PC-3 (cell line): ENCODE results near the gene INMT. TPM values are rescaled to one million over a fixed set of nuclear protein-coding genes. Genes with fewer than 3 reads are reported as not detected.

Experiments
- ATAC-seq: fragments of 200-7000 bp; cut with Tn5 transposase; 2 replicates; pipeline ENCODE4 v1.9.1; 2020; ENCODE audit warnings: mild to moderate bottlenecking, moderate library complexity
- BruUV-seq: library from RNA; stranded (reverse); fragments of 400-500 nt; replicated peaks from 2 replicates; lab custom pipeline; 2021; lab: Mats Ljungman, UMichigan
- CTCF ChIA-PET: fragments of 300-600 bp; sonication (Branson Sonifier 250); formaldehyde crosslinking; loops from one replicate; lab custom pipeline; 2022; ENCODE audit warnings: antibody characterized with exemption; lab: Charles Lee
- POLR2A ChIA-PET: fragments of 300-600 bp; sonication (Branson Sonifier 250); formaldehyde crosslinking; loops from one replicate; lab custom pipeline; 2022; ENCODE audit warnings: antibody characterized with exemption; ENCODE audit not compliant: unreplicated experiment; lab: Charles Lee
- DNase-seq: peaks from one replicate; pipeline ENCODE4 v3.0.0-alpha.2; 2015
- H2AFZ ChIP-seq: fragments of 300-600 bp; sonication (generic); 2 replicates; pipeline ENCODE4 v1.6.0; 2016; ENCODE audit warnings: antibody characterized with exemption, low read length
- H3F3A ChIP-seq: fragments of 300-600 bp; sonication (generic); one replicate; pipeline ENCODE4 v1.6.0; 2017; ENCODE audit warnings: antibody characterized with exemption, low read length, control low read depth, mild to moderate bottlenecking; ENCODE audit not compliant: unreplicated experiment
- H3K27ac ChIP-seq: fragments of 300-600 bp; sonication (generic); 2 replicates; pipeline ENCODE4 v1.5.1; 2016; ENCODE audit warnings: mild to moderate bottlenecking, low read length
- H3K27me3 ChIP-seq: fragments of 300-600 bp; sonication (generic); 2 replicates; pipeline ENCODE4 v1.6.1; 2016; ENCODE audit warnings: low read length, mixed read lengths
- H3K36me3 ChIP-seq: fragments of 300-600 bp; sonication (generic); 2 replicates; pipeline ENCODE4 v1.6.1; 2016; ENCODE audit warnings: low read depth, mixed run types, low read length, mixed read lengths
- H3K4me1 ChIP-seq: fragments of 300-600 bp; sonication (generic); 2 replicates; pipeline ENCODE4 v1.5.1; 2016; ENCODE audit warnings: low read length; ENCODE audit not compliant: insufficient read depth
- H3K4me2 ChIP-seq: fragments of 300-600 bp; sonication (generic); 2 replicates; pipeline ENCODE4 v1.6.0; 2016; ENCODE audit warnings: low read length
- H3K4me3 ChIP-seq: fragments of 300-600 bp; sonication (generic); 2 replicates; pipeline ENCODE4 v1.5.1; 2016; ENCODE audit warnings: mild to moderate bottlenecking, low read length, mixed read lengths
- H3K79me2 ChIP-seq: fragments of 300-600 bp; sonication (generic); 2 replicates; pipeline ENCODE4 v1.6.1; 2017; ENCODE audit warnings: low read length, mixed read lengths
- H3K9ac ChIP-seq: fragments of 300-600 bp; sonication (generic); 2 replicates; pipeline ENCODE4 v1.6.0; 2016; ENCODE audit warnings: mild to moderate bottlenecking, low read length
- H3K9me2 ChIP-seq: fragments of 300-600 bp; sonication (generic); replicated peaks from 2 replicates; pipeline ENCODE4 v1.6.1; 2016; ENCODE audit warnings: mixed run types, low read length, mixed read lengths
- H3K9me3 ChIP-seq: fragments of 300-600 bp; sonication (generic); 2 replicates; pipeline ENCODE4 v1.6.1; 2016; ENCODE audit warnings: low read length, mixed read lengths
- H4K20me1 ChIP-seq: fragments of 300-600 bp; sonication (generic); 2 replicates; pipeline ENCODE4 v1.6.1; 2016; ENCODE audit warnings: low read length, mixed read lengths
- CTCF ChIP-seq: fragments of 300-600 bp; sonication (generic); conservative IDR thresholded peaks from 2 replicates; pipeline ENCODE4 v1.5.1; 2017; ENCODE audit warnings: antibody characterized with exemption, low read depth, mild to moderate bottlenecking, low read length
- EZH2 ChIP-seq: fragments of 300-600 bp; sonication (generic); IDR thresholded peaks from one replicate; pipeline ENCODE4 v1.6.1; 2017; ENCODE audit warnings: antibody characterized with exemption, mild to moderate bottlenecking, low read length; ENCODE audit not compliant: unreplicated experiment
- EZH2phosphoT487 ChIP-seq: fragments of 300-600 bp; sonication (generic); IDR thresholded peaks from 2 replicates; pipeline ENCODE4 v1.6.1; 2018; ENCODE audit warnings: mild to moderate bottlenecking, antibody characterized with exemption, low read length, borderline replicate concordance
- intact Hi-C: fragments of 100-400 bp; cut with micrococcal nuclease; formaldehyde crosslinking; loops from 2 replicates; pipeline ENCODE4 v1.9.0; 2023
- total RNA-seq: library from RNA; depleted of rRNA; stranded (reverse); fragments of >200 nt; gene quantifications from 2 replicates; pipeline ENCODE4 v1.2.3, GENCODE V29; 2014

The INMT gene
- total RNA-seq, 1 experiment from 2014 or later: not detected

- H2AFZ ChIP-seq: no peak overlapping the region
- no peak overlapping the region for H3K9ac ChIP-seq
- no peaks in the 10 kb centered on the region for H3K36me3 ChIP-seq
- TF ChIP-seq EZH2 (no peak), CTCF (no peak), EZH2phosphoT487 (no peak)
- H3K9me2 ChIP-seq: no peaks in the 10 kb centered on the region
- peak; percentile 4 for DNase-seq
- H3K27me3 ChIP-seq: no peaks in the 10 kb centered on the region
- H3K4me3 ChIP-seq: no peak overlapping the region
- H3K79me2 ChIP-seq: no peaks in the 10 kb centered on the region
- H3K4me2 ChIP-seq: no peak overlapping the region
- H3K27ac ChIP-seq: no peak overlapping the region
- no peaks in the 10 kb centered on the region for H3K9me3 ChIP-seq
- ATAC-seq: no peak
- POLR2A ChIA-PET: no interaction called here
- no peaks in the 10 kb centered on the region for H4K20me1 ChIP-seq
- CTCF ChIA-PET: no interaction called here
- H3K4me1 ChIP-seq: peaks cover 13% of the 10 kb centered on the region; the same call in 1 of the 2 replicates
- H3F3A ChIP-seq: no peaks in the 10 kb centered on the region
- intact Hi-C loops: no loop called here
- no TSS peak for BruUV-seq
These were observed 35.6 kb downstream of the INMT start for GRCh38 chr7:30787486-30787885.

GRCh38 chr7:30788640-30789333, 36.9 kb downstream of the INMT start:
- H3K4me1 ChIP-seq: peaks cover 13% of the 10 kb centered on the region; the same call in 1 of the 2 replicates
- no TSS peak for BruUV-seq
- CTCF ChIA-PET: no interaction called here
- DNase-seq: no peak
- POLR2A ChIA-PET: no interaction called here
- H3K9ac ChIP-seq: no peak overlapping the region
- H3K36me3 ChIP-seq: no peaks in the 10 kb centered on the region
- no peaks in the 10 kb centered on the region for H4K20me1 ChIP-seq
- no peak overlapping the region for H3K4me3 ChIP-seq
- no peaks in the 10 kb centered on the region for H3F3A ChIP-seq
- H3K27me3 ChIP-seq: no peaks in the 10 kb centered on the region
- H3K27ac ChIP-seq: no peak overlapping the region
- intact Hi-C loops: no loop called here
- H3K9me3 ChIP-seq: no peaks in the 10 kb centered on the region
- TF ChIP-seq CTCF (no peak), EZH2 (no peak), EZH2phosphoT487 (no peak)
- H3K4me2 ChIP-seq: no peak overlapping the region
- no peak overlapping the region for H2AFZ ChIP-seq
- no peaks in the 10 kb centered on the region for H3K79me2 ChIP-seq
- no peaks in the 10 kb centered on the region for H3K9me2 ChIP-seq
- no peak for ATAC-seq

- peak; percentile 68 for DNase-seq
- CTCF ChIA-PET: no interaction called here
- ATAC-seq: peak; percentile 100
- intact Hi-C loops: no loop called here
- Histone ChIP-seq H2AFZ (no peak overlapping the region), H3K27ac (no peak overlapping the region), H3K36me3 (no peaks in the 10 kb centered on the region), H3K9me2 (no peaks in the 10 kb centered on the region), H4K20me1 (no peaks in the 10 kb centered on the region), H3K4me1 (peaks cover 13% of the 10 kb centered on the region; the same call in 1 of the 2 replicates), H3K27me3 (no peaks in the 10 kb centered on the region), H3K9me3 (no peaks in the 10 kb centered on the region), H3K4me2 (no peak overlapping the region), H3K4me3 (no peak overlapping the region), H3K79me2 (no peaks in the 10 kb centered on the region), H3F3A (no peaks in the 10 kb centered on the region), H3K9ac (no peak overlapping the region)
- POLR2A ChIA-PET: no interaction called here
- BruUV-seq: no TSS peak
- no peak for TF ChIP-seq CTCF
- TF ChIP-seq EZH2phosphoT487: no peak
- TF ChIP-seq EZH2: no peak
These were observed 37.4 kb downstream of the INMT start for GRCh38 chr7:30789334-30789711.
